Measurements from ENCODE around the gene CEMIP2. TPM values are rescaled to one million over a fixed set of nuclear protein-coding genes. Genes with fewer than 3 reads are reported as not detected.

CEMIP2 gene
- total RNA-seq, 2 experiments from 2014 or later, result 43.2 to 55.7 TPM

DNA sequence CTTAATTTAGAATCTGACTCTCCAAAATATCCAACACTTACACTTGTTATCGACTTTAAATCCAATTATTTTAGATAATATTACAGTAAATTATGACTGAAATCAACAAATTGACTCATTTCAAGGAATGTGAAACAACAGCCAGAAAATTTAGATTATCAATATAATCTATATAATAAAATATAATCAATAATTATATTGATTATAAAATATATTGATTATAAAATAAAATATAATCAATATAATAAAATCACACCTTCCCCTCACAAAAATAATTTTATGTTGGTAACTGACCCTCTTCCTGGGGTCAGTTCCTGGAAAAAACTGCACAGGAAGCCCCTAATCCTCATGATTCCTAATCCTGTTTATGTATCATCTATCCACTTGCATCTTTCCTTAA, 91.1 kb downstream of the CEMIP2 start:
- CTCF ChIA-PET, result interaction anchor here (0.9 to 1.6 kb wide), 2 partner anchors 11 to 17 kb away, joined by 3 to 4 read pairs; no protein-coding TSS in a partner anchor
- no peak for DNase-seq
- Mint-ChIP-seq H3K9me3 (no peaks in the 10 kb centered on the region), H3K27me3 (no peaks in the 10 kb centered on the region), H3K27ac (no peak overlapping the region), H3K36me3 (ENCODE audit: low read depth) (peaks cover 11% of the 10 kb centered on the region), H3K4me3 (no peak overlapping the region), H3K4me1 (peaks cover 11% of the 10 kb centered on the region)
- POLR2A ChIA-PET, result no interaction called here

DNA sequence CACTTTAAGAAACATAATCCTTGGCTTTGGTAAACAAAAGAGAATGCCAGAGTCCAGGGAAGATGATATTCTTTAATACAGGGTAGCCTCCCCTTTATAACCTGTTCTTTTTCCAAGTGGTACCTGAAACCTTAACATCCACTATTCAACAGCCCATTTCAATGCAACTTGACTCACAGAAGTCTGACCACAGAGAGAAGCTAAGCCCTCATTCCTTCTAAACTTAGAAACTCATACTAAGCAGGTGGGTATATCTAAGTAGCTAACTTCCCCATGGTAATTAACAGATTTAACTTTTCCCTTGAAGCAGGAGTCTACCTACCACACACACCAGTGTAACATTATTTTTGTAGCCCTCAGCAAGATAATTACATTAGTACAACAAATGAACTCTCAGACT, 91.9 kb downstream of the CEMIP2 start:
- Mint-ChIP-seq H3K4me3 (no peak overlapping the region), H3K4me1 (peaks cover 11% of the 10 kb centered on the region), H3K27ac (no peak overlapping the region), H3K36me3 (ENCODE audit: low read depth) (peaks cover 6% of the 10 kb centered on the region), H3K9me3 (no peaks in the 10 kb centered on the region), H3K27me3 (no peaks in the 10 kb centered on the region)
- DNase-seq, result no peak
- POLR2A ChIA-PET, result no interaction called here
- CTCF ChIA-PET, result no interaction called here

DNA sequence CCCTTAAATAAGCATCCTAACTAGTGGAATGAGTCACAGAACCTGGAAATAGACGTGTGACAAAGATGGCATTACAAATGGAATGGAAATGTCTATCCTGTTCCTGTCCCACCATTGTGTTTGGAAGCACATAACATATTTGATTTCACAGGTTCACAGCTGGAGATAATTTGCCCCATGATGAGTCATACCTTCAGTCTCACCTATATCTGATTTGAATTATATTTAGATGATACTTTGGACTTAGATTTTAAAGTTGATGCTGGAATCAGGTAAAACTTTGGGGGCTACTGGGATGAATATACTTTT, 92.5 kb downstream of the CEMIP2 start:
- Mint-ChIP-seq H3K36me3 (ENCODE audit: low read depth) (peaks cover 6% of the 10 kb centered on the region), H3K4me1 (peaks cover 11% of the 10 kb centered on the region), H3K27me3 (no peaks in the 10 kb centered on the region), H3K4me3 (no peak overlapping the region), H3K9me3 (no peaks in the 10 kb centered on the region), H3K27ac (no peak overlapping the region)
- POLR2A ChIA-PET, result no interaction called here
- no peak for DNase-seq
- CTCF ChIA-PET, result no interaction called here

DNA sequence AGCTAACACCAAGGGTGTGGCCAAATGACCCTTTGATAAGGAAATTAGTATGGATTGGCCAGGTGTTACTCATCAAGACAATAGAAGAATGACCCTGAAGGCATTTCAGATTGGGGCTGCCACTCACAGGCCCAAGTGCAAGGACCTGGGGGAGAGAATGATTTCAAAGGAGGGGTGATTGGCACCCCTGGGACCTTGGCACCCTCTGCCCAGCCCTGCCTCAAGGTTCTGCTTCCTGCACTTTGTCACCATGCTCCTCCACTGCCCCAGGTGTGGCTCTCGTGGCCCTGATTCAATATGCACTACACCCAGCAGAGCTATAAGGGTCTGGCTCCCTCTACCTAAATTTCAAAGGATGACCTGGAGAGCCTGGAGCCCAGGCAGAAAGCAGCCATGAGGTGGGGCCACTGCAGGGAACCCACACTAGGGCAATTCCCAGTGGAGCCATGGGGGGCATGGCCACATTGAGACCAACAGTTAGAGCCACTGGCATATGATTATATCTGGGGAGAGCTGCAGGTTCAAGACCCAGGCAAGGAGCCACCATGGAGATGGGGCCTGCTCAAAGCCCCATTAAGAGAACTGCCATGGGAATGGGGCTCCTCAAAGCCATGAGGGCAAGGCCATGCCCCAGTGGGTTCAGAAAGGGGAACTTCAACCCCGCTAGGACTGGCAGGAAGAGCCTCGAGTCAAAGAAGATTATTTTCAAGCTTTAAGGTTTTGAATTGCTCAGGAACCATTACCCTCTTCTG, 93.0 kb downstream of the CEMIP2 start:
- peaks cover 11% of the 10 kb centered on the region for H3K4me1 Mint-ChIP-seq
- ChIA-PET POLR2A (no interaction called here), CTCF (interaction anchor here (0.6 kb wide), 1 partner anchor 17 kb away, joined by 5 read pairs; no protein-coding TSS in a partner anchor)
- H3K27ac Mint-ChIP-seq, result no peak overlapping the region
- H3K36me3 Mint-ChIP-seq (ENCODE audit: low read depth), result peaks cover 6% of the 10 kb centered on the region
- no peaks in the 10 kb centered on the region for H3K27me3 Mint-ChIP-seq
- no peak overlapping the region for H3K4me3 Mint-ChIP-seq
- no peak for DNase-seq
- no peaks in the 10 kb centered on the region for H3K9me3 Mint-ChIP-seq

DNA sequence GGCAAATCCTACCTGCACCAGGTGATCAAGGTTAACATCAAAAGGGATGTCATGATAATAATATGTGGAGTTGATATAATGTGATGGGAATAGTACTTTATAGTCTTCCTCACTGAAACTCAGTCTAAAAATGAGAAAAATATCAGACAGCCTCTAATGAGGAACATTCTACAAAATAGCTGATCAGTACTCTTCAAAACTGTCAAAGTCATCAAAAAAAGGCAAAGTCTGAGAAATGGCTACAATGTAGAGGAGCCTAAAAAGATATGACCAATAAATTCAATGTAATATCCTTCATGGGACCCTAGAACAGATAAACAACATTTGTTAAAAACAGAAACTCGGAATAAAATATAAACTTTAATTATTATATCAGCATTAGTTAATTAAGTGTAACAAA, 95.7 kb downstream of the CEMIP2 start:
- no peak for DNase-seq
- Mint-ChIP-seq H3K27ac (no peak overlapping the region), H3K27me3 (peaks cover 4% of the 10 kb centered on the region), H3K4me3 (no peak overlapping the region), H3K4me1 (no peaks in the 10 kb centered on the region), H3K9me3 (no peaks in the 10 kb centered on the region), H3K36me3 (ENCODE audit: low read depth) (no peaks in the 10 kb centered on the region)
- ChIA-PET CTCF (no interaction called here), POLR2A (no interaction called here)

DNA sequence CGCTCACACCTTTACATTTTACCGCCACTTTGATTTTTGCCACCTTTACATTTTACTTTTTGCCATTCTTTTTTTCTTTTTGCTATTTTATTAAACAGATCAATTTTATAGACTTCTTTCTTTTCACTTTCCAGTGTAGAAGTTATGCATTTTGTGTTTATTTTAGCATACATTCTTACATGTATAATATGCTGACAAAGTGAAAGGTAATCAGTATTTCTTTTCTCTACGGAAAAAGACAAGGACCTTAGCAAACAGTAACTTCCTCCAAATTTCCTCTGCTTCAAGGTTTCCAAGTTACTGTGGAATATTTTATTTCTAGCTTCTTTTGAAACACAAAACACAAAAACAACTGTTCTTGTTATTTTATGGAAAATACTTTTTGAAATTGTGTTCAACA, 97.0 kb downstream of the CEMIP2 start:
- H3K9me3 Mint-ChIP-seq, result no peaks in the 10 kb centered on the region
- H3K4me3 Mint-ChIP-seq, result no peak overlapping the region
- POLR2A ChIA-PET, result no interaction called here
- no peak overlapping the region for H3K27ac Mint-ChIP-seq
- H3K4me1 Mint-ChIP-seq, result no peaks in the 10 kb centered on the region
- no peaks in the 10 kb centered on the region for H3K36me3 Mint-ChIP-seq (ENCODE audit: low read depth)
- CTCF ChIA-PET, result no interaction called here
- H3K27me3 Mint-ChIP-seq, result peaks cover 4% of the 10 kb centered on the region
- no peak for DNase-seq

DNA sequence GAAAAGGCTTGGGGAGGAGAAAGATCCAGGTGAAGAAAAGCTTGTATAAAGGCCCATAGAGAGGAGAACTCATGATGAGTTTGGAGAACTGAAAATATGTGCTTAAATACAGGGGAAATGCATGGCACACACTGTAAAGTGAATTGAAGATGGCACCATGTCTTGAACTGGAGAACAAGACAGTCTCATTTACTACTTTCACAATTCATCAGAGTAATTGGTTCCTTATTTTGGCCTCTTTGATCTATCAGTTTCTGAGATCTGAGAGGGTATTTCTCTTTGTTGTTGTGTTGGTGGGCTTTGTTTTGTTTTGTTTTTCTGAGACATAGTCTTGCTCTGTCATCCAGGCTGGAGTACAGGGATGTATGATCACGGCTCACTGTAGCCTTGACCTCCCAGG, 98.2 kb downstream of the CEMIP2 start:
- no peak overlapping the region for H3K4me3 Mint-ChIP-seq
- H3K4me1 Mint-ChIP-seq, result no peaks in the 10 kb centered on the region
- peaks cover 4% of the 10 kb centered on the region for H3K27me3 Mint-ChIP-seq
- DNase-seq, result no peak
- no peaks in the 10 kb centered on the region for H3K36me3 Mint-ChIP-seq (ENCODE audit: low read depth)
- ChIA-PET POLR2A (no interaction called here), CTCF (interaction anchor here (0.7 to 1.5 kb wide), 2 partner anchors 47 to 81 kb away, joined by 3 to 4 read pairs; no protein-coding TSS in a partner anchor)
- no peak overlapping the region for H3K27ac Mint-ChIP-seq
- no peaks in the 10 kb centered on the region for H3K9me3 Mint-ChIP-seq

DNA sequence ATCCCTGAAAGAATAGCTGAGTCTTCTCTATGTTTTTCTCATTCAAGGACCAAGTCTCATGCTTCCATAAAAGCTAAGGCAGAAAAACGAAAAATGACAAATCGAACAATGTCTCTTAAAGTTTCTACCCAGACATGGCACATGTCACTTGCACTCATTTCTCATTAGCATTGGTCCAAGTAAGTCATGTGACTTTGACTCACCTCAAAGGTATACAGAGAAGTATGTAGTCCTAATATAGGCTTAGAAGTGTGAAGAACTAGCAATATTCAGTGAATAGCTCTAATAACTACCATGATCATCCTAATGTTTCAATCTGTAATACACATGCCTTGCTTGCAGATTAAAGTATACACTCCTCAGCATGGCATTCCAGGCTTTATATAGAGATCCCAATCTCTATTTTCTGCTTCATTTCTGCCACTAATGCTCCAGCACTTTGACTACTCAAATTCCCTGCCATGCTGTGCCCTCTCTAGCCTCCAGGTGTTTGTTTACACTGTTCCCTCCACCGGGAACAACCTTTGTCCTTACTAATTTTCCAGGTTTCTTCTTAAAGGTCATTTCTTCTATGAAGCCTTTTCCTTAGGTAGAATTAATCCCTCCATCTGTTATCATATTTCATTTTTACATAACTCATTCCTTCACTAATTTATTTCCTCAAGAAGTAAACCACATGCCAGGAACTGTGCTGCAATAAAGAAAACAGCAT, 98.9 kb downstream of the CEMIP2 start:
- POLR2A ChIA-PET, result no interaction called here
- H3K9me3 Mint-ChIP-seq, result no peaks in the 10 kb centered on the region
- no peak overlapping the region for H3K27ac Mint-ChIP-seq
- no peak for DNase-seq
- no peaks in the 10 kb centered on the region for H3K36me3 Mint-ChIP-seq (ENCODE audit: low read depth)
- no peak overlapping the region for H3K4me3 Mint-ChIP-seq
- peaks cover 3% of the 10 kb centered on the region for H3K4me1 Mint-ChIP-seq
- peaks cover 4% of the 10 kb centered on the region for H3K27me3 Mint-ChIP-seq
- CTCF ChIA-PET, result interaction anchor here (1.5 kb wide), 1 partner anchor 46 kb away, joined by 4 read pairs; no protein-coding TSS in a partner anchor

DNA sequence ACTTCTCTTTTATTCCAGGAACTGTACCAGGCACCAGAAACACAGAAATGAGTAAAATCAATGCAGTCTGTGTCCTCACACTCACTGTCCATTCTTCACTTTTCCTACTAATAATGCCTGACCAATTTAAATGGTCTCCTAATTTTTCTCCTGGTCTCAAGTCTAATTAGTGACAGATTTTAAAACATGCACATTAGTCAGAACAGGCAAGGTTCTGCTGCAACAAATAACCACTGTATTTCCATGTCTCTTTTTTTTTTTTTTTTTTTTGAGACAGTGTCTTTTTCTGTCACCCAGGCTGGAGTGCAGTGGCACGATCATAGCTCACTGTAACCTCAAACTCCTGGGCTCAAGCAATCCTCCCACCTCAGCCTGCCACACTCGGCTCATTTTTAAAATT, 99.6 kb downstream of the CEMIP2 start:
- CTCF ChIA-PET, result no interaction called here

DNA sequence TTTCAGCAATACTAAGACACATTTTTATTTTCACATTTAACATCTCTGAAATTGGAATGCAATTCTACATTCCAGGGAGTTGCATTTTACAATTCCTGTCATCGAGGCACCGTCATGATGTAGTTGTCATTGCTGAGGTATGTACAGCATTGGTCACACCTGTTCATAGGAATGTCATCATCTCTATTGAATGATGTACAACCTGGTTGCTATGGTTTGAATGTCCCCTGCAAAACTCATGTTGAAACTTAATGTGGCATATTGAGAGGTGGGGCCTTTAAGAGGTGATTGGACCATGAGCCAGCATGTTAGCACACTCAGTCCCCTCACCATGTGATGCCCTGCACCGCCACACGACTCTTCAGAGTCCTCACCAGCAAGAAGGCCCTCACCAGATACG, 103.1 kb downstream of the CEMIP2 start:
- no peaks in the 10 kb centered on the region for H3K9me3 Mint-ChIP-seq
- H3K4me3 Mint-ChIP-seq, result no peak overlapping the region
- POLR2A ChIA-PET, result no interaction called here
- peaks cover 8% of the 10 kb centered on the region for H3K4me1 Mint-ChIP-seq
- no peak for DNase-seq
- no peaks in the 10 kb centered on the region for H3K36me3 Mint-ChIP-seq (ENCODE audit: low read depth)
- CTCF ChIA-PET, result no interaction called here
- H3K27me3 Mint-ChIP-seq, result peaks cover 6% of the 10 kb centered on the region
- H3K27ac Mint-ChIP-seq, result no peak overlapping the region

More for the DNA sequence above, 99.6 kb downstream of the CEMIP2 start:
- Mint-ChIP-seq H3K9me3 (no peaks in the 10 kb centered on the region), H3K4me3 (no peak overlapping the region), H3K27me3 (peaks cover 6% of the 10 kb centered on the region), H3K4me1 (peaks cover 8% of the 10 kb centered on the region), H3K36me3 (ENCODE audit: low read depth) (no peaks in the 10 kb centered on the region), H3K27ac (no peak overlapping the region)
- POLR2A ChIA-PET, result no interaction called here
- DNase-seq, result no peak

DNA sequence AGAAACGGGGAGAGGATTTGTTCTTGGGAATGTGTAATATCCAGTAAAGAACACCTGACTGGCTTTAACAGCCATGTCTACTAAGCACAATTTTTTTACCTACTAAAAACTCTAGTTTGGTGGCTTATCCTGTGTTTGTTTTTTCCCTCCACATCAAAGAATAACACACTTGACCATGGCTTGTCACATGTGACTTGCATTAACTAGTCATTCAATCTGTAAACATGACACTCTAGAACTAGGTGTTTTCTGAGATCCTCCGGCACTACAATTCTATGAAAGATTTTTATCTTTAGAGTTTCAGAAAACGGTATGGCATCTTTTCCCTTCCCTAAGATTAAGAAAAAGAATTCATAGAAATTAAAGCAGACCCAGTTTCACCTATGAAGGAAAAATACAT, 103.7 kb downstream of the CEMIP2 start:
- no peak for DNase-seq
- peaks cover 4% of the 10 kb centered on the region for H3K27me3 Mint-ChIP-seq
- no peaks in the 10 kb centered on the region for H3K36me3 Mint-ChIP-seq (ENCODE audit: low read depth)
- ChIA-PET CTCF (no interaction called here), POLR2A (no interaction called here)
- peaks cover 8% of the 10 kb centered on the region for H3K4me1 Mint-ChIP-seq
- H3K9me3 Mint-ChIP-seq, result no peaks in the 10 kb centered on the region
- H3K27ac Mint-ChIP-seq, result no peak overlapping the region
- no peak overlapping the region for H3K4me3 Mint-ChIP-seq

DNA sequence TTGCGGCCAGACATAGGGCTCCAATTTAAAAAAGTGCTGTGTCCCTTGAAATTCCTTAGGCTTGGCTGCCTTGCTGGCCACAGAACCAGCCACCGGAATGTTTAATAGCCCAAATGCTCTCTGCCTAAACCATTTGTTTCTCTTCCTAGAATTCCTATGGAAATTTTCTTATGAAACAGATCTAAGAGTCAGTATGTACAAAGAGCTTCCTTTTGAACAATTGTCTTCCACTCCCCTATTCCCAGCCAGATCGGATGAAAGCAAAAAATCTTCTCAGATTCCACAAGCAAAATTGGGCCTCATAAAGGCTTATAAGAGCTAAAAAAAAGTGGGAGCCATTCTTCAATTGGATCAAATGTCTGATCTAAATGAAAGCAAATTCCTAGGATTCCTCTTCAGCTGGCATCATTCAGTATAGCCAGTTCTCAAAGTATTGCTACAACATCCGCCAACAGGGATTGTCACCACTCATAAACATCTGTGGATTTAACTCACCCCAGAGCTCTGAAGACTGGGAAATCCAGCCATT, 104.3 kb downstream of the CEMIP2 start:
- POLR2A ChIA-PET, result no interaction called here

DNA sequence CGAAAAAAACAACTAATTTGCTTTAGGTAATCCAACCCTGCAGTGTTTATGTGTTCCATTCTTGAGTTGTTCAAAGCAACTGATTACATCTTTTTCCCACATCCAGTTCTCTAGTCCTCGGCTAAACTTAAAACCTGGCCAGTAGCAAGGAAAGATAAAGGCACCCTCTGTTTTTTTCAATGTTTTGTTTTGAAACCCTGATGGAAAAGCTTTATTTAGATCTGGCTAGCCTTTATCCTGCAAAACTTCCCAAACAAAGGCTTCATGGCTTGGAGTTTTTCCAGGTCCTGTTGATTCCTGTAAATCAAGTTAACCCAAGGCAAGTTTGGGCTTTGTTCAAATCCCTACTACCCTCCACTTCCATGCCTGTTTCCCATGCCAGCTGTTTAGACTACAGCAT, 105.1 kb downstream of the CEMIP2 start:
- no peak overlapping the region for H3K27ac Mint-ChIP-seq
- peaks cover 1% of the 10 kb centered on the region for H3K36me3 Mint-ChIP-seq (ENCODE audit: low read depth)
- ChIA-PET CTCF (interaction anchor here (0.9 to 1.6 kb wide), 2 partner anchors 22 to 25 kb away, joined by 3 to 4 read pairs; no protein-coding TSS in a partner anchor), POLR2A (no interaction called here)
- H3K4me1 Mint-ChIP-seq, result peaks cover 8% of the 10 kb centered on the region
- H3K27me3 Mint-ChIP-seq, result peaks cover 2% of the 10 kb centered on the region
- DNase-seq, result no peak
- H3K4me3 Mint-ChIP-seq, result no peak overlapping the region
- peaks cover 1% of the 10 kb centered on the region for H3K9me3 Mint-ChIP-seq

More for the DNA sequence above, 104.3 kb downstream of the CEMIP2 start:
- H3K4me1 Mint-ChIP-seq, result peaks cover 8% of the 10 kb centered on the region
- no peak overlapping the region for H3K4me3 Mint-ChIP-seq
- no peak for DNase-seq
- peaks cover 3% of the 10 kb centered on the region for H3K27me3 Mint-ChIP-seq
- no peaks in the 10 kb centered on the region for H3K36me3 Mint-ChIP-seq (ENCODE audit: low read depth)
- no peaks in the 10 kb centered on the region for H3K9me3 Mint-ChIP-seq
- CTCF ChIA-PET, result interaction anchor here (1.6 kb wide), 1 partner anchor 21 kb away, joined by 4 read pairs; no protein-coding TSS in a partner anchor
- H3K27ac Mint-ChIP-seq, result no peak overlapping the region
